Epithelial cell of alveolus of lung (primary cell): ENCODE data around the gene MEG3. TPM values are rescaled to one million over a fixed set of nuclear protein-coding genes. Genes with fewer than 3 reads are reported as not detected.

Experiments used
- total RNA-seq: library from RNA; depleted of rRNA; stranded (reverse); fragments of >200 nt; gene quantifications from 2 replicates; pipeline ENCODE4 v1.2.1, GENCODE V29; 2015

MEG3 gene
- 23.8 and 75.1 TPM in 2 replicates for total RNA-seq

GRCh38 chr14:100825713-100826331, at the start of gene MEG3:
MEG3 (plus strand) TSS chr14:100826118.

GRCh38 chr14:100903672-100904185, 77.8 kb downstream of the MEG3 start, which contains the start of gene RTL1:
RTL1 (minus strand) TSS chr14:100903722; CDS start chr14:100884788, 18,934 bp downstream.

Other genes with a start within 250 kb of the MEG3 start
- gene BEGAIN, start 238.7 kb upstream of the MEG3 start, total RNA-seq: 0.08 and 4.0 TPM in 2 replicates
- gene DLK1, start 99.2 kb upstream of the MEG3 start, total RNA-seq: 1.7 TPM in 1 of 2 replicates, not detected in the other
- not detected in 2 replicates for gene RTL1, start 77.6 kb downstream of the MEG3 start, total RNA-seq